BJ (cell line): ENCODE results near the gene BAIAP2L1. TPM values are rescaled to one million over a fixed set of nuclear protein-coding genes. Genes with fewer than 3 reads are reported as not detected.

Experiments
- CTCF ChIA-PET: fragments of 350-600 bp; formaldehyde crosslinking; extraction: SDS; loops from one replicate; lab custom pipeline; 2021; ENCODE audit warnings: antibody characterized with exemption, inconsistent platforms; lab: Yijun Ruan, JAX
- POLR2A ChIA-PET: fragments of 300-600 bp; sonication (Branson Sonifier 250); formaldehyde crosslinking; extraction: SDS; loops from one replicate; lab custom pipeline; 2021; ENCODE audit warnings: antibody characterized with exemption; lab: Charles Lee
- DNase-seq: peaks from one replicate; pipeline ENCODE4 v3.0.0-alpha.2; 2011; ENCODE audit warnings: low read depth
- H3K27me3 ChIP-seq: 2 replicates; pipeline ENCODE4 v1.6.0; 2011; ENCODE audit warnings: low read length; ENCODE audit not compliant: control insufficient read depth, insufficient read depth
- H3K36me3 ChIP-seq: 2 replicates; pipeline ENCODE4 v1.5.1; 2011; ENCODE audit warnings: low read length; ENCODE audit not compliant: control insufficient read depth, insufficient read depth
- H3K4me3 ChIP-seq: 2 replicates; pipeline ENCODE4 v1.5.1; 2011; ENCODE audit warnings: low read depth, mild to moderate bottlenecking, control low read depth, low read length
- CTCF ChIP-seq: IDR thresholded peaks from 2 replicates; pipeline ENCODE4 v1.5.1; 2011; ENCODE audit warnings: low read depth, mild to moderate bottlenecking, control low read depth, inconsistent platforms, low read length, moderate library complexity; ENCODE audit not compliant: insufficient read depth
- polyA plus RNA-seq: library from polyadenylated mRNA; depleted of rRNA; stranded (reverse); fragments of >200 nt; gene quantifications from 2 replicates; pipeline ENCODE4 v1.2.3, GENCODE V29; 2011

BAIAP2L1 gene
- polyA plus RNA-seq, 1 experiment, result 11.4 TPM

- no peak for DNase-seq
- CTCF ChIA-PET, result interaction anchor here (1.2 kb wide), 1 partner anchor 21 kb away, joined by 3 read pairs; no protein-coding TSS in a partner anchor
- no peaks in the 10 kb centered on the region for H3K27me3 ChIP-seq
- POLR2A ChIA-PET, result no interaction called here
- no peak overlapping the region for H3K4me3 ChIP-seq
- no peak for TF ChIP-seq CTCF
- H3K36me3 ChIP-seq, result peaks cover 31% of the 10 kb centered on the region
Measured at GRCh38 chr7:98287486-98287959, 113.4 kb downstream of the BAIAP2L1 start.

GRCh38 chr7:98286701-98287485 lies 114.0 kb downstream of the BAIAP2L1 start:
- POLR2A ChIA-PET, result no interaction called here
- no peak for TF ChIP-seq CTCF
- H3K36me3 ChIP-seq, result peaks cover 26% of the 10 kb centered on the region
- H3K4me3 ChIP-seq, result no peak overlapping the region
- no peak for DNase-seq
- CTCF ChIA-PET, result interaction anchor here (0.8 to 3.7 kb wide), 3 partner anchors 7 to 114 kb away, joined by 3 to 18 read pairs (median 4); partner anchors contain the start of gene BAIAP2L1
- H3K27me3 ChIP-seq, result no peaks in the 10 kb centered on the region

DNA sequence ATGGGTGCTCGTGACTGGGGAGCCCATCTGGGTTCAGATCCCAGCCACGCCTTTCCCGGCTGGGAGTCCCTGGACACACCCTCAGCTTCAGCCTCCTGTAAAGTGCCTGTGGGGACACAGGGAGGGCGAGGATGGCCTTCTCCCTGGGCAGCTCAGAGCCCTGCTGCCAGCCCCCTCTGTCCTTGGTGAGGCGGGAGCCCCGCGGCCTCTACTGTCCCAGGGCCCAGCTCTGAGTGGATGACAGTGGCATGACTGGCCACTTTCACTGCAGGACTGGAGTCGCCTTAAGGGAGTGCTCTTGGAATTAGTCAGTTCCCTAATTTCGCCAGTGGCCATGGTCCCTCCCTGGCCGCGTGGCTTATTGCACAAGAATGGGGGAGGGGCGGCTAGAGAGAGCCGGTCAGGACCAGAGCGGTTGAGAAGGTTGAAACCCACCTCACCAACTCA lies 114.8 kb downstream of the BAIAP2L1 start:
- no peak for TF ChIP-seq CTCF
- CTCF ChIA-PET, result interaction anchor here (0.8 to 3.7 kb wide), 6 partner anchors 8 to 555 kb away, joined by 3 to 18 read pairs (median 4); partner anchors contain the start of gene BAIAP2L1
- Histone ChIP-seq H3K36me3 (peaks cover 22% of the 10 kb centered on the region), H3K4me3 (peak overlapping the region; percentile 89), H3K27me3 (no peaks in the 10 kb centered on the region)
- DNase-seq, result no peak
- POLR2A ChIA-PET, result no interaction called here

- ChIA-PET CTCF (interaction anchor here (0.8 to 3.7 kb wide), 7 partner anchors 9 to 556 kb away, joined by 3 to 18 read pairs (median 3); partner anchors contain the start of gene BAIAP2L1), POLR2A (no interaction called here)
- no peak for DNase-seq
- no peak for TF ChIP-seq CTCF
- H3K27me3 ChIP-seq, result no peaks in the 10 kb centered on the region
- H3K36me3 ChIP-seq, result peaks cover 19% of the 10 kb centered on the region
- H3K4me3 ChIP-seq, result peak overlapping the region; percentile 89
Measured at GRCh38 chr7:98285157-98286092, 115.5 kb downstream of the BAIAP2L1 start.
